Left renal cortex interstitium (tissue), 4 donors: ENCODE results near the gene MAPK8. TPM values are rescaled to one million over a fixed set of nuclear protein-coding genes. Genes with fewer than 3 reads are reported as not detected.

ENCODE experiments used
- DNase-seq, 4 donors: peaks; one replicate each; pipeline ENCODE4 v3.0.0-alpha.2; 2013; ENCODE audit warnings: low read depth in 4 of 4, low spot score in 2 of 4, missing footprints in 1 of 4
- polyA plus RNA-seq, 4 donors: library from polyadenylated mRNA; unstranded; fragments of 120-200 nt; gene quantifications; one replicate each; pipeline ENCODE4 v1.2.1, GENCODE V29; 2013; ENCODE audit not compliant: insufficient read length in 4 of 4

MAPK8 gene
- polyA plus RNA-seq, 4 donors, result 69.3 to 77.6 (median 74.9) TPM

- no peak for DNase-seq
Observed at GRCh38 chr10:48369501-48369900, 63.0 kb downstream of the MAPK8 start.

GRCh38 chr10:48377751-48378530 is 71.5 kb downstream of the MAPK8 start:
- DNase-seq, result no peak

- no peak for DNase-seq
Observed at GRCh38 chr10:48378675-48379074, 72.2 kb downstream of the MAPK8 start.

- no peak for DNase-seq
Observed at GRCh38 chr10:48381971-48382370, 75.5 kb downstream of the MAPK8 start.

GRCh38 chr10:48382982-48383381 is 76.5 kb downstream of the MAPK8 start:
- DNase-seq, result no peak

GRCh38 chr10:48383393-48383792 is 76.9 kb downstream of the MAPK8 start:
- no peak for DNase-seq

GRCh38 chr10:48384699-48384982 is 78.2 kb downstream of the MAPK8 start:
- DNase-seq, result no peak

- no peak for DNase-seq
Observed at GRCh38 chr10:48389272-48389671, 82.8 kb downstream of the MAPK8 start.

GRCh38 chr10:48389846-48390557 is 83.5 kb downstream of the MAPK8 start:
- no peak for DNase-seq

- no peak for DNase-seq
Observed at GRCh38 chr10:48390558-48390871, 84.0 kb downstream of the MAPK8 start.

GRCh38 chr10:48390933-48391845 is 84.7 kb downstream of the MAPK8 start:
- no peak for DNase-seq

- no peak for DNase-seq
Observed at GRCh38 chr10:48391994-48392393, 85.5 kb downstream of the MAPK8 start.

GRCh38 chr10:48398261-48398660 is 91.8 kb downstream of the MAPK8 start:
- no peak for DNase-seq

GRCh38 chr10:48399056-48399541 is 92.6 kb downstream of the MAPK8 start:
- DNase-seq, result no peak

GRCh38 chr10:48399551-48399950 is 93.1 kb downstream of the MAPK8 start:
- DNase-seq, result no peak

- DNase-seq, result no peak
Observed at GRCh38 chr10:48400129-48400849, 93.8 kb downstream of the MAPK8 start.

GRCh38 chr10:48400850-48401220 is 94.4 kb downstream of the MAPK8 start:
- DNase-seq, result no peak

- DNase-seq, result no peak
Observed at GRCh38 chr10:48404646-48405045, 98.2 kb downstream of the MAPK8 start.

GRCh38 chr10:48406204-48406603 is 99.7 kb downstream of the MAPK8 start:
- no peak for DNase-seq

- no peak for DNase-seq
Observed at GRCh38 chr10:48406658-48407057, 100.2 kb downstream of the MAPK8 start.

GRCh38 chr10:48410503-48410902 is 104.0 kb downstream of the MAPK8 start:
- no peak for DNase-seq
